GM21390 (cell line): ENCODE data around the gene TSEN2.
"Not testable (repeated sequence)": the region's sequence is repeated elsewhere in the genome, so short reads cannot be mapped to it uniquely, and the experiment has no call there.

Experiments used
- ATAC-seq: cut with Tn5 transposase; IDR thresholded peaks from one replicate; pipeline ENCODE4 v1.9.1; 2021; ENCODE audit not compliant: unreplicated experiment

Gene TSEN2

DNA sequence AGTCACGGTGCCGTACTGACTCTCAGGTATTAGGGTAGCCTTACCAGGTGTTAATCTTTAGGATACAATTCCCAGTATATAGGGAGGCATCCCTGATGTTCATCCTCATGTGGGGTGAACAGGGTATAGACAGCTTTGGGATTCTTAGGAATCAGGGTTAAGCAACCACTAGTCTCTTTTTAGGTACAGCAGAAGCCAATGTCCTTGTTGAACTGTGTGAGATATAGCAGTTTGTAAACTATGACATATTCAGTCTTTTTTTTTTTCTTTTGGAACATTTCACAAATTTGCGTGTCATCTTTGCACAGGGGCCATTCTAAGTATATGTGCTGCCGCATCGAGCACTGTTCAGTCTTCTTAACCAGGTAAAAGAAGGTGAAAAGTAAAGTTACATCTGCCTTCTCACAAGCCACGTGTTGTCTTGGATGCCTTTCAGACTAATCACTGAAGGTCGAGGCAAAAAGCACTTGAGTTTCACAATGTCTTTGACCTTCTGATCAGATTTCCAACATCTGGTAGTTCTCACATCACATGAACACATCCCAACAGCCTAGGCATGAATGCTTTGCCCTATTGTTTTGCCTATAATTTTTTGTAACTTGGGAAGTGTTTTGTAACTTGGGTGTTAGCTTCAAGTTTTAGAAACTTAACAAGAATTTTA, 17.2 kb downstream of the TSEN2 start:
- ATAC-seq: no peak

- no peak for ATAC-seq
These were observed 19.1 kb downstream of the TSEN2 start for GRCh38 chr3:12503126-12503957.

DNA sequence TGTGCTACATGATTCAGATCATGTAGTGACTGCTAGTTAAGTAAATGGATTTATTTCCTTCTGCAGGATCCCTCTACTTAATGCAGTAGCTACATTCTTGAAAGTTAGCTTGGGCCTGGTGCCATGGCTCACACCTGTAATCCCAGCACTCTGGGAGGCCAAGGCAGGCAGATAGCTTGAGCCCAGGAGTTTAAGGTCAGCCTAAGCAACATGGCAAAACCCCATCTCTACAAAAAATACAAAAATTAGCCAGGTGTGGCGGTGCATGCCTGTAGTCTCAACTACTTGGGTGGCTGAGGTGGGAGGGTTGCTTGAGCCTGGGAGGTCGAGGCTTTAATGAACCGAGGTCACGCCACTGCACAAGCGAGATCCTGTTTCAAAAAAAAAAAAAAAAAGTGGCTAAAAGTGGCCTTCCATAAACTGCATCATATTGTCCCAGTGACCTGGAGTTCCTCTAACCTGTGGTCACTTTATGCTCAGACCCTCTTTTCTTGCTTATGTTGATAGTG, 22.0 kb downstream of the TSEN2 start:
- ATAC-seq: no peak

GRCh38 chr3:12507591-12508281, 23.5 kb downstream of the TSEN2 start:
- ATAC-seq: no peak

GRCh38 chr3:12508291-12508700, 24.0 kb downstream of the TSEN2 start:
- no peak for ATAC-seq

DNA sequence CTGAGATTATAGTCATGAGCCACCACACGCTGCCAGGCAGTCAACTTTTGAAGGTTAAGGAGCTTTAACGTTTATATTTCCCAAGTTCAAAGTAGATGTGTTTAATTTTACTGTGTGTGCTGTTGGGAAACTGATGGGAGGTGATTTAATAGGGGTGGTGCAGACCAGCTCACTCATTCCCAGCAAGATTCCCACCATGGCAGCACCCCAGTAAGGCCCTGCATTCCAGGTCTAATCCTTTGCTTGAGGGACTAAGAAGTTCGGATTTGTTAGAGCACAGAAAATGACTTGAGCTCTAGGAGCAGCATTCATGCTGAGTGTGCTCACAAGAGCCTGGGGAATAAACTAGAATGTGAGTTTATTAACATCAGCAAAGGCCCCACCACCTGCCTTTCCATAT, 25.2 kb downstream of the TSEN2 start:
- no peak for ATAC-seq

- no peak for ATAC-seq
These were observed 28.3 kb downstream of the TSEN2 start for GRCh38 chr3:12512534-12513118.

- ATAC-seq: no peak
These were observed 29.6 kb downstream of the TSEN2 start for GRCh38 chr3:12513694-12514446.

GRCh38 chr3:12515631-12516030, 31.4 kb downstream of the TSEN2 start:
- no peak for ATAC-seq

DNA sequence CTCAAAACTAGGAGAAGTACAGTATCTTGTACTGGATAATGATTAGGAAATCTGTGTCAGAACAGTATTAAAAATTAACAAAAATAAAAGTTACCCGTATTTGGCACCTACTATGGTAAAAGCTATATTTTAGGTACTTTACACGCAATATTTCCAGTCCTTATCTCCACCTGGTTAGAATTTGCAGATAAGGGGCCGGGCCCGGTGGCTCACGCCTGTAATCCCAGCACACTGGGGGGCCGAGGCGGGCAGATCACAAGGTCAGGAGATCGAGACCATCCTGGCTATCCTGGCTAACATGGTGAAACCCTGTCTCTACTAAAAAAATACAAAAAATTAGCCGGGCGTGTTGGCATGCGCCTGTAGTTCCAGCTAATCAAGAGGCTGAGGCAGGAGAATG, 32.6 kb downstream of the TSEN2 start:
- ATAC-seq: no peak

DNA sequence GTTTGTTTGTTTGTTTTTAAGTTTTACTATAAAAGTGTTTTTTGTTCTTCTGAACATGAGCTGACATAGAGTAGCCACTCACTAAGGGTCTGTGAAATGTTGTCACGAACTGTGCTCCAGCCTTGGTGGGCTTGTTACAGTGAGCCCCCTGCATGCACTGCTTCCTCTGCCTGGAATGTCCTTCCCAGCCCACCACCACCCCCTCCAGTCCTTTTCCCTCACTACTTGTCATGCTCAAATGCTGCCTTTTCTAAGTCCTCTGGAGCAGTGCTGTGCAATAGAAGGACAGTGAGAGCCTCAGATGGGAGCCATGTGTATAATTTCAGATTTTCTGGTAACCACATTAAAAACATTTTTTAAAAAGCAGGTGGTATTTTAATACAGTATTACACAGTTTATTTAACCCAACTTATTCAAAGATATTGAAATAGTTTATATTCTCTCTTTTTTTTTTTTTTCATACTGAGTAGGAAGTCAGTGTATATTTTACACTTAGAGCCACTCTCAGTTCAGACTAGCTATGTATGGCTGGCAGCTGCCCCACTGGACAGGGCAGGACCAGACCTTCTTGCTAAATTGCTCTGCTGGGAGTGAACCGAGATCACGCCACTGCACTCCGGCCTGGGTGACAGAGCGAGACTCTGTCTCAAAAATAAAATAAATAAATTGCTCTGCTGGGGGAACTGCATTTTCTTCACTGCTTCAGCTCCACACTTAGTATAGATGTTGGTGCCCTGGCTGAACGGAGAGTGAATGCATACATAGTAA, 34.2 kb downstream of the TSEN2 start:
- no peak for ATAC-seq

DNA sequence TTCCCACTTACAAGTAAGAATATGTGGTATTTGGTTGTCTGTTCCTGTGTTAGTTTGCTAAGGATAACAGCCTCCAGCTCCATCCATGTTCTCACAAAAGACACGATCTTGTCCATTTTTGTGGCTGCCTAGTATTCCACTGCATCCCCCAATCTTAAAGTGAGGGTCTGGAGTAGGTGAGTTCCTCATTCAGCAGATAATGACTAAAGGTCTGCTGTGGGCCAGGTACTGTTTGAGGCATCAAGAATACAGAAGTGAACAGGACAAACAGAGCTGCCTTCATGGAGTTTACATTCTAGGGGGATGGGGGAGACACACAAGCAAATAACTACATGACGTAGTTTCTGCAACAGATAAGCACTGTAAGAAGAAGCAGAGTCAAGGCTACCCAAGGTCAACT, 36.7 kb downstream of the TSEN2 start:
- no peak for ATAC-seq

DNA sequence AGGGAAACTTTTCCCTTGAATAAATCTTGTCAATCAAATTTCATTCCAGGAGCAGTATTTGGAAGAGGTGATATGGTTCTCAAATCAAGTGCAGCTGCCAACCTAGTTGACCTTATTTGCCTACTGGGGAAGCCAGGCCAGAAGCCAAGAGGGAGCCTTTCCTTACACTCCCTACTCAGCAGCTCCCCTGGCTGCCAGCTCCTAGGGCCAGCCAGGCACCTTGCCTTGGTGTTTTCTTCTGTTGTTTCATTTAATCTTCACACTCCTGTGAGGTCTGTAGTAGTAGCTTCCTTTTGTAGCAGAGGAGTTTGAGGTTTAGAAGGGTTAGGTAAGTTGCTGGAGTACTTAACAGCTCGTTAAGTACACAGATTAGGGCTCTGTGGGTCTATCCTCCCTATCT, 38.4 kb downstream of the TSEN2 start:
- no peak for ATAC-seq

DNA sequence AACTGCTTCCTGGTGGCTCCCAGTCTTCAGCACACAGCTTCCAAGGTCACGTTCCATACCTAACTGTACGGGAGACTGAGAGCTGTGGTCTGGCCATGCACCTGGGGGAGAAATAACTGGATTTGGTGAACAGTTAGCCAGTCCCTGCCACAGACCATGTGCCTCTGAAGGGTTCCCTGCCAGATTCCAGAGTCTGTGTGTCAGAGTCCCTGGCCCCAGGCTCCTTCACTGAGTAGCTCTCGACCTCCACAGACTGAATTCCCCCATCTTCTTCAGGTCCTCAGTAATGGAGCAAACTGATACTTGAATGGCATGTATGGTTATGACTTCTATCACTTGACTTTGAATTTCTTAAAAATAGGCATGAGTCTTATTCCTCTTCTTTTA, 43.5 kb downstream of the TSEN2 start:
- no peak for ATAC-seq

DNA sequence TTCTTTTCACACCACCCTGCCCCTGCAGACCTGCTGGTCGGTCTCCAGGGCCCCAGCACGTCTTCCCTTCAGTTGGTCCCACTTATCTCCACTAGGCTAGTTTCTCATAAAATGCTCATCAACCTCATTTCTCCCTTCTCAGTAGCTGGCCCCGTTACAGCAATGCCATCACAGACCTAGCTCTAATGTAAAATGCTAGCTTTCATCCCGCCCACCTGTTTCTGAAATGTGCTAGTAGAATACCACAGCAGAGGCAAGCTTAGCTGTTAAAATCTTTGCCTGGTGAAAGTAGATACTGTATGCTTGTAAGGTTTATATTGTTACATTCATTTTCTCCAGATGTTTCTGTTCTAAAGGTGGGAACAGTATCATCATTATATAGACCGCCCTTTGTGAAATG, 47.9 kb downstream of the TSEN2 start:
- no peak for ATAC-seq

- ATAC-seq: no peak
These were observed 52.1 kb downstream of the TSEN2 start for GRCh38 chr3:12536423-12536822.

DNA sequence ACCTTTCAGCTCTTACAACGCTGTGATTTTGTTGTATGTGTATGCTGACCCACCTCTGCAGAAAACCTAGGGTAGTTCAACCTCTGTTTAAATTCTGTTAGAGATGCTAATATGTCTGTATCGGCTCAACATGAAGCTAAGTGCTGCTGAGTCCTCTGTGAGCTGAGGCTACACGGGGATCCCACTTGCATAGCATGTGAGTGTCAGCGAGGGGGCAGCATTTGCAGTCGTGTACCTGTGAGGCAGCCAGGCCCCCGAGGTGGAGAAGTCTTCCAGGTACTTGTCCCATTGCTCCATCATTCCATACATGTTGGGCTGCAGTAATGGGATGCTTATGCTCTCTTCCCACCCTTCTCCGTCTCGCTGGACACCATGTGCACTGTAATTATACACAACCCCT, 57.3 kb downstream of the TSEN2 start:
- no peak for ATAC-seq

DNA sequence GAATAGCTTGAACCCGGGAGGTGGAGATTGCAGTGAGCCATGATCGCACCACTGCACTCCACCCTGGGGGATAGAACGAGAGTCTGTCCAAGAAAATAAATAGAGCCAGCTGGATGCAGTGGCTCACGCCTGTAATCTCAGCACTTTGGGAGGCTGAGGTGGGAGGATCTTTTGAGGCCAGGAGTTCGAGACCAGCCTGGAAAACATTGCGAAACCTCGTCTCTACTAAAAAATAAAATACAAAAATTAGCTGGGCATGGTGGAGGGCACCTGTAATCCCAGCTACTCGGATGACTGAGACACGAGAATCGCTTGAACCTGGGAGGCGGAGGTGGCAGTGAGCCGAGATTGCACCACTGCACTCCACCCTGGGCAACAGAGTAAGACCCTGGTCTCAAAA, 59.2 kb downstream of the TSEN2 start:
- ATAC-seq: not testable (repeated sequence)

DNA sequence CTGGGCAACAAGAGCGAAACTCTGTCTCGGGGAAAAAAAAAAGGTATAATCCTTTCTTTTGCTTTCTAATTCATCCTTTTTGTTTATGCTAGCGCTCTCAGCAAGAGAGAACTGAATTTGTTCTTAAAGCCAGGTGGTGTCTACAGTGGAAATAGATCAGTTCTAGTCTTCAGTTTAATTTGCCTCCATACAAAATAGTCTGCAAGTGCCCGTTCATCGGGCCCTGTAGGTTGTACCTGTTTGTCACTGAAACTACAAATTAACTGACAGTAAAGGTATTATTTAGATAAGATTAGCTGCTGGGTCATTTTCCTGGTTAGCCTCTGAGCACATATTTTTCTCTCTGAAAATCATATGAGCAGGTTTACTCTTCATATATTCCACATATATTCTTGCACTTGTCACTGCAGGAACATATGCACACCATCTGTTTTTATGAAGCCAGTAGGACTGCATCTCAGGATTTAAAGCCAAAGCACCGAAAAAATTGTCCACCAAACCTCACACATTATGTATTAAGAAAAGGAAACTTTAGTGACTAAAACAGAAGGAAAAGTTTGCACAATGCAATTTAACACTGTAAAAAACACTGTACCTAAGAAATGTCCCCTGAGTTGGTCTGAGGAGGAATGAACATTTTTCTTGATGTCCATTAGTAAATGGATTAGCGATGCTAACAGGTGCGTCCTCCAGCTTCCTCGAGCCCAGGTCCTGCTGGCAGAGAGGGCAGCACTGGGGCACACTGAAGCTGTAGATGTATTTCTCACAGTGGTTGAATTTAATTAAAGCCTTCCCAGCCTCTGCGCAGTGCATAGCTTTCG, 60.6 kb downstream of the TSEN2 start:
- no peak for ATAC-seq
